HepG2 (cell line): ENCODE data around the gene SSTR5. TPM values are rescaled to one million over a fixed set of nuclear protein-coding genes. Genes with fewer than 3 reads are reported as not detected.

Experiments used
- ATAC-seq: fragments of 200-7000 bp; cut with Tn5 transposase; 3 replicates; pipeline ENCODE4 v1.9.1; 2020; ENCODE audit warnings: mild to moderate bottlenecking, moderate library complexity
- BruUV-seq: library from RNA; stranded (reverse); fragments of 400-500 nt; replicated peaks from 2 replicates; lab custom pipeline; 2021; lab: Mats Ljungman, UMichigan
- CTCF ChIA-PET: fragments of 300-600 bp; formaldehyde crosslinking; extraction: SDS; loops from one replicate; lab custom pipeline; 2021; ENCODE audit warnings: low total read pairs, inconsistent platforms, low intra/inter-chr PET ratio; lab: Yijun Ruan, JAX
- POLR2A ChIA-PET: fragments of 350-600 bp; sonication (Branson Sonifier 250); formaldehyde crosslinking; loops from one replicate; lab custom pipeline; 2020; ENCODE audit warnings: antibody characterized with exemption, inconsistent platforms; lab: Yijun Ruan, JAX
- DNase-seq: peaks from one replicate; pipeline ENCODE4 v3.0.0-alpha.2; 2015; ENCODE audit warnings: low spot score
- FAIRE-seq: peaks from 3 replicates; lab custom pipeline; 2011; peaks lifted over from hg19 to GRCh38; lab: Jason Lieb, UNC
- H2AFZ ChIP-seq: one replicate; pipeline ENCODE4 v1.6.1; 2011; ENCODE audit warnings: low read length, inconsistent platforms
- H3K27ac ChIP-seq: fragments of 300-600 bp; 3 replicates; pipeline ENCODE4 v1.8.0; 2011; ENCODE audit warnings: mixed run types, mild to moderate bottlenecking, mixed read lengths, low read length, inconsistent platforms; ENCODE audit not compliant: insufficient read depth; ENCODE audit errors: extremely low read length
- H3K27me3 ChIP-seq, 2 experiments: fragments of 200-600 bp in 1 of 2; 2 replicates in 1 of 2; 3 replicates in 1 of 2; pipeline versions ENCODE4 v1.6.0 to v1.8.0; 2011; ENCODE audit warnings: low read length in 2 of 2, mild to moderate bottlenecking in 2 of 2, moderate library complexity in 2 of 2, inconsistent platforms in 1 of 2; ENCODE audit not compliant: insufficient read depth in 2 of 2, control insufficient read depth in 1 of 2
- H3K36me3 ChIP-seq, 2 experiments: fragments of 200-600 bp in 1 of 2; replicated peaks in 1 of 2; 2 replicates in 1 of 2; 3 replicates in 1 of 2; pipeline versions ENCODE4 v1.5.1 to v1.8.0; 2011; ENCODE audit warnings: low read length in 2 of 2, inconsistent platforms in 1 of 2; ENCODE audit not compliant: insufficient read depth in 2 of 2, control insufficient read depth in 1 of 2
- H3K4me1 ChIP-seq: 2 replicates; pipeline ENCODE4 v1.5.1; 2012; ENCODE audit warnings: low read length, inconsistent platforms; ENCODE audit not compliant: insufficient read depth
- H3K4me2 ChIP-seq: 2 replicates; pipeline ENCODE4 v1.6.0; 2011; ENCODE audit warnings: low read depth, low read length, inconsistent platforms
- H3K4me3 ChIP-seq, 3 experiments: fragments of 200-600 bp in 1 of 3; sonication (generic), shearing (Covaris generic) in 1 of 3; replicated peaks in 1 of 3; 2 replicates each; pipeline ENCODE4 v1.5.1; 2011 to 2016; ENCODE audit warnings: low read length in 3 of 3, inconsistent platforms in 2 of 3, low read depth in 2 of 3, mild to moderate bottlenecking in 2 of 3, control low read depth in 1 of 3, mixed read lengths in 1 of 3; ENCODE audit not compliant: insufficient read depth in 1 of 3
- H3K79me2 ChIP-seq: one replicate; pipeline ENCODE4 v1.6.1; 2011; ENCODE audit warnings: low read length, inconsistent platforms; ENCODE audit not compliant: insufficient read depth
- H3K9ac ChIP-seq: 2 replicates; pipeline ENCODE4 v1.6.0; 2011; ENCODE audit warnings: mild to moderate bottlenecking, low read depth, low read length, inconsistent platforms; ENCODE audit not compliant: insufficient read depth
- H3K9me3 ChIP-seq: 2 replicates; pipeline ENCODE4 v1.5.1; 2012; ENCODE audit warnings: mild to moderate bottlenecking, low read length
- H4K20me1 ChIP-seq: 2 replicates; pipeline ENCODE4 v1.6.0; 2011; ENCODE audit warnings: inconsistent platforms, mild to moderate bottlenecking, low read length, moderate library complexity; ENCODE audit not compliant: insufficient read depth
- AKAP8 ChIP-seq: sonication (generic); formaldehyde crosslinking; IDR thresholded peaks from 2 replicates; pipeline ENCODE4 v1.5.1; 2020; ENCODE audit warnings: mild to moderate bottlenecking, missing genetic modification reagents
- CENPT ChIP-seq: sonication (generic); formaldehyde crosslinking; IDR thresholded peaks from 2 replicates; pipeline ENCODE4 v1.8.0; 2022; ENCODE audit warnings: low read depth, mild to moderate bottlenecking, moderate library complexity, missing genetic modification reagents
- DNMT1 ChIP-seq: sonication (generic); formaldehyde crosslinking; IDR thresholded peaks from 2 replicates; pipeline ENCODE4 v1.5.1; 2020; ENCODE audit warnings: mild to moderate bottlenecking, missing genetic modification reagents
- FOXP1 ChIP-seq, 2 experiments: fragments of 450-650 bp in 1 of 2; IDR thresholded peaks; 2 replicates each; pipeline ENCODE4 v1.6.1; 2017 to 2018; ENCODE audit warnings: antibody characterized with exemption in 1 of 2
- HMG20B ChIP-seq: conservative IDR thresholded peaks from 2 replicates; pipeline ENCODE4 v1.6.1; 2016; ENCODE audit warnings: missing genetic modification reagents, missing compliant biosample characterization
- IKZF5 ChIP-seq: IDR thresholded peaks from 2 replicates; pipeline ENCODE4 v1.6.1; 2018; ENCODE audit warnings: missing genetic modification reagents, mild to moderate bottlenecking, missing compliant biosample characterization
- KAT2B ChIP-seq: fragments of 150-350 bp; IDR thresholded peaks from 2 replicates; pipeline ENCODE4 v1.6.1; 2014; ENCODE audit warnings: low read depth, low read length, borderline replicate concordance
- NAIF1 ChIP-seq: sonication (generic); formaldehyde crosslinking; IDR thresholded peaks from 2 replicates; pipeline ENCODE4 v1.5.0; 2020; ENCODE audit warnings: mild to moderate bottlenecking, missing genetic modification reagents, borderline replicate concordance
- PRDM10 ChIP-seq: sonication (generic); formaldehyde crosslinking; IDR thresholded peaks from 2 replicates; pipeline ENCODE4 v1.4.0; 2020; ENCODE audit warnings: low read depth, missing genetic modification reagents
- TOE1 ChIP-seq: sonication (generic); formaldehyde crosslinking; IDR thresholded peaks from 2 replicates; pipeline ENCODE4 v1.4.0; 2020; ENCODE audit warnings: mild to moderate bottlenecking, missing genetic modification reagents
- TRIM24 ChIP-seq: sonication (generic); formaldehyde crosslinking; IDR thresholded peaks from 2 replicates; pipeline ENCODE4 v1.8.0; 2022; ENCODE audit warnings: mild to moderate bottlenecking, missing genetic modification reagents
- ZNF180 ChIP-seq: sonication (generic); formaldehyde crosslinking; IDR thresholded peaks from 2 replicates; pipeline ENCODE4 v1.4.0; 2020; ENCODE audit warnings: low read depth, missing genetic modification reagents, borderline replicate concordance
- ZNF256 ChIP-seq: sonication (generic); formaldehyde crosslinking; conservative IDR thresholded peaks from 2 replicates; pipeline ENCODE4 v1.4.0; 2020; ENCODE audit warnings: missing genetic modification reagents
- ZNF326 ChIP-seq: sonication (generic); formaldehyde crosslinking; IDR thresholded peaks from 2 replicates; pipeline ENCODE4 v1.4.0; 2020; ENCODE audit warnings: missing genetic modification reagents, borderline replicate concordance
- ZNF543 ChIP-seq: sonication (generic); formaldehyde crosslinking; IDR thresholded peaks from 2 replicates; pipeline ENCODE4 v1.4.0; 2020; ENCODE audit warnings: mild to moderate bottlenecking, missing genetic modification reagents
- ZNF556 ChIP-seq: sonication (generic); formaldehyde crosslinking; IDR thresholded peaks from 2 replicates; pipeline ENCODE4 v1.4.0; 2020; ENCODE audit warnings: mild to moderate bottlenecking, missing genetic modification reagents, borderline replicate concordance
- ZNF605 ChIP-seq: sonication (generic); formaldehyde crosslinking; IDR thresholded peaks from 2 replicates; pipeline ENCODE4 v1.8.0; 2022; ENCODE audit warnings: mild to moderate bottlenecking, missing genetic modification reagents
- ZNF670 ChIP-seq: sonication (generic); formaldehyde crosslinking; IDR thresholded peaks from 2 replicates; pipeline ENCODE4 v1.8.0; 2022; ENCODE audit warnings: mild to moderate bottlenecking, missing genetic modification reagents, borderline replicate concordance
- ZNF850 ChIP-seq: sonication (generic); formaldehyde crosslinking; conservative IDR thresholded peaks from 2 replicates; pipeline ENCODE4 v1.9.0; 2021; ENCODE audit warnings: mild to moderate bottlenecking, missing genetic modification reagents
- WGBS: methylation state at CpG from one replicate; pipeline ENCODE4 v1.1.6; 2017; ENCODE audit warnings: low lambda C conversion rate; 5-methylcytosine and 5-hydroxymethylcytosine counted together
- in situ Hi-C: cut with HindIII; loops from 2 replicates; pipeline ENCODE4 v1.10.0; 2017; ENCODE audit warnings: low pct_unique_long_range_greater_than_20kb; ENCODE audit not compliant: extremely low pct_ligation_motif_present
- intact Hi-C: fragments of 100-400 bp; cut with micrococcal nuclease; formaldehyde crosslinking; loops from one replicate; pipeline ENCODE4 v1.10.0; 2022; ENCODE audit not compliant: unreplicated experiment
- polyA plus RNA-seq, 8 experiments: library from polyadenylated mRNA; depleted of rRNA in 3 of 8; stranded (reverse) in 7 of 8; unstranded in 1 of 8; fragments of >200 nt; fragmentation: Illumina TruSeq in 4 of 8; extraction: Trizol in 4 of 8; gene quantifications; 2 replicates each; pipeline versions ENCODE4 v1.2.1 to v1.2.3, GENCODE V29; 2011 to 2016; ENCODE audit warnings: low read depth in 4 of 8, missing spikeins in 1 of 8, mixed read lengths in 1 of 8; ENCODE audit not compliant: insufficient read depth in 1 of 8
- total RNA-seq, 5 experiments: library from RNA; depleted of rRNA; stranded (reverse); fragments of >200 nt; fragmentation: Illumina TruSeq; extraction: Trizol; gene quantifications; 2 replicates each; pipeline ENCODE4 v1.2.3, GENCODE V29; 2016; ENCODE audit warnings: low read depth in 1 of 5

The SSTR5 gene
- total and polyA plus RNA-seq, 2 of the 13 experiments (the other 11 are each of a cell fraction or from before 2014, with no cell fraction given), result 0.20 to 0.49 TPM

- no peaks in the 10 kb centered on the region for H3K79me2 ChIP-seq
- no peak overlapping the region for H2AFZ ChIP-seq
- in situ Hi-C loops (loop anchor here (5.0 kb wide), 1 partner anchor 239 kb away; no protein-coding TSS in a partner anchor), intact Hi-C loops (no loop called here)
- H3K9me3 ChIP-seq, result no peaks in the 10 kb centered on the region
- ChIA-PET CTCF (no interaction called here), POLR2A (no interaction called here)
- TF ChIP-seq ZNF326, result no peak
- no peak for TF ChIP-seq TRIM24
- no peak for TF ChIP-seq CENPT (CRISPR knock-in tag)
- no peak for TF ChIP-seq AKAP8 (CRISPR knock-in tag)
- no peak for TF ChIP-seq PRDM10
- no peak for TF ChIP-seq DNMT1 (CRISPR knock-in tag)
- TF ChIP-seq ZNF180 (CRISPR knock-in tag), result no peak
- no peak for TF ChIP-seq IKZF5 (CRISPR knock-in tag)
- TF ChIP-seq ZNF256 (CRISPR knock-in tag), result no peak
- TF ChIP-seq ZNF670, result no peak
- no peak for TF ChIP-seq ZNF556 (CRISPR knock-in tag)
- TF ChIP-seq ZNF850 (CRISPR knock-in tag), result no peak
- no peak for TF ChIP-seq ZNF543
- TF ChIP-seq ZNF605 (CRISPR knock-in tag), result no peak
- TF ChIP-seq KAT2B, result no peak
- TF ChIP-seq FOXP1 (IDR thresholded peaks at IDR 0.05), result no peak
- TF ChIP-seq FOXP1 (CRISPR knock-in tag; IDR thresholded peaks at IDR 0.05), result no peak
- no peak for TF ChIP-seq NAIF1 (CRISPR knock-in tag)
- no peak for TF ChIP-seq TOE1 (CRISPR knock-in tag)
- no peak for TF ChIP-seq HMG20B
- H3K27ac ChIP-seq, result no peak overlapping the region
- ATAC-seq (no peak), FAIRE-seq (no peak), DNase-seq (no peak)
- H3K4me2 ChIP-seq, result no peak overlapping the region
- BruUV-seq, result no TSS peak
- H3K36me3 ChIP-seq, result no peaks in the 10 kb centered on the region
- peaks cover 18% of the 10 kb centered on the region for H3K4me1 ChIP-seq
- H3K27me3 ChIP-seq, result peaks cover 26 to 72% of the 10 kb centered on the region in 2 experiments
- no peak overlapping the region for H3K4me3 ChIP-seq
- H3K9ac ChIP-seq, result no peak overlapping the region
- H4K20me1 ChIP-seq, result peaks cover 2% of the 10 kb centered on the region; the same call in 1 of the 2 replicates
- WGBS, result 71% methylated on average over 8 of the region's 17 CpGs
Observed at GRCh38 chr16:1051446-1051845, 21.1 kb upstream of the SSTR5 start.
